Panc1 (cell line): ENCODE measurements around the gene PSMD1.

Experiments
- CTCF ChIP-seq: fragments of 450-650 bp; IDR thresholded peaks from 2 replicates; pipeline ENCODE4 v1.5.1; 2017; ENCODE audit warnings: mild to moderate bottlenecking
- POLR2AphosphoS5 ChIP-seq: IDR thresholded peaks from 2 replicates; pipeline ENCODE4 v1.6.1; 2012; ENCODE audit warnings: mild to moderate bottlenecking, low read depth, low read length, moderate library complexity
- SIN3A ChIP-seq: IDR thresholded peaks from 2 replicates; pipeline ENCODE4 v1.6.1; 2012; ENCODE audit warnings: low read depth, mild to moderate bottlenecking, low read length, moderate library complexity, borderline replicate concordance; ENCODE audit not compliant: insufficient read depth
- TCF7L2 ChIP-seq: IDR thresholded peaks from 2 replicates; pipeline ENCODE4 v1.6.1; 2011; ENCODE audit warnings: mild to moderate bottlenecking, low read depth, low read length, inconsistent platforms
- TF ChIP-seq, protein P1 (sequence below), 2 experiments: IDR thresholded peaks; 2 replicates each; pipeline ENCODE4 v1.6.1; 2011 to 2012; ENCODE audit warnings: low read depth in 2 of 2, control low read depth in 1 of 2, low read length in 1 of 2, mild to moderate bottlenecking in 1 of 2, moderate library complexity in 1 of 2; ENCODE audit not compliant: insufficient read depth in 1 of 2

- TF ChIP-seq CTCF (no peak), POLR2AphosphoS5 (no peak), SIN3A (no peak), TCF7L2 (no peak)
- TF ChIP-seq, protein P1, sequence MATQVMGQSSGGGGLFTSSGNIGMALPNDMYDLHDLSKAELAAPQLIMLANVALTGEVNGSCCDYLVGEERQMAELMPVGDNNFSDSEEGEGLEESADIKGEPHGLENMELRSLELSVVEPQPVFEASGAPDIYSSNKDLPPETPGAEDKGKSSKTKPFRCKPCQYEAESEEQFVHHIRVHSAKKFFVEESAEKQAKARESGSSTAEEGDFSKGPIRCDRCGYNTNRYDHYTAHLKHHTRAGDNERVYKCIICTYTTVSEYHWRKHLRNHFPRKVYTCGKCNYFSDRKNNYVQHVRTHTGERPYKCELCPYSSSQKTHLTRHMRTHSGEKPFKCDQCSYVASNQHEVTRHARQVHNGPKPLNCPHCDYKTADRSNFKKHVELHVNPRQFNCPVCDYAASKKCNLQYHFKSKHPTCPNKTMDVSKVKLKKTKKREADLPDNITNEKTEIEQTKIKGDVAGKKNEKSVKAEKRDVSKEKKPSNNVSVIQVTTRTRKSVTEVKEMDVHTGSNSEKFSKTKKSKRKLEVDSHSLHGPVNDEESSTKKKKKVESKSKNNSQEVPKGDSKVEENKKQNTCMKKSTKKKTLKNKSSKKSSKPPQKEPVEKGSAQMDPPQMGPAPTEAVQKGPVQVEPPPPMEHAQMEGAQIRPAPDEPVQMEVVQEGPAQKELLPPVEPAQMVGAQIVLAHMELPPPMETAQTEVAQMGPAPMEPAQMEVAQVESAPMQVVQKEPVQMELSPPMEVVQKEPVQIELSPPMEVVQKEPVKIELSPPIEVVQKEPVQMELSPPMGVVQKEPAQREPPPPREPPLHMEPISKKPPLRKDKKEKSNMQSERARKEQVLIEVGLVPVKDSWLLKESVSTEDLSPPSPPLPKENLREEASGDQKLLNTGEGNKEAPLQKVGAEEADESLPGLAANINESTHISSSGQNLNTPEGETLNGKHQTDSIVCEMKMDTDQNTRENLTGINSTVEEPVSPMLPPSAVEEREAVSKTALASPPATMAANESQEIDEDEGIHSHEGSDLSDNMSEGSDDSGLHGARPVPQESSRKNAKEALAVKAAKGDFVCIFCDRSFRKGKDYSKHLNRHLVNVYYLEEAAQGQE (IDR thresholded peaks at IDR 0.05; ENCODE audit: insufficient read depth in 1 of 2, low read depth in 2 of 2, low read length in 1 of 2), result no peak
Observed at GRCh38 chr2:231017231-231017598, 39.5 kb upstream of the PSMD1 start.
